HEK293T (cell line): Measurements from ENCODE around the gene FLNB.

Source experiments
- CTCF ChIA-PET: fragments of 350-600 bp; formaldehyde crosslinking; extraction: SDS; loops from one replicate; lab custom pipeline; 2021; ENCODE audit warnings: antibody characterized with exemption, inconsistent platforms; lab: Yijun Ruan, JAX
- POLR2A ChIA-PET: fragments of 350-600 bp; formaldehyde crosslinking; extraction: SDS; loops from one replicate; lab custom pipeline; 2020; ENCODE audit warnings: antibody characterized with exemption, inconsistent platforms; lab: Yijun Ruan, JAX
- DNase-seq: peaks from one replicate; pipeline ENCODE4 v3.0.0; 2012; ENCODE audit warnings: mixed read lengths; ENCODE audit errors: extremely low spot score
- ARNT ChIP-seq: fragments of 450-650 bp; IDR thresholded peaks from 2 replicates; pipeline ENCODE4 v1.6.1; 2017; ENCODE audit warnings: mild to moderate bottlenecking
- BHLHE40 ChIP-seq: fragments of 450-650 bp; IDR thresholded peaks from 2 replicates; pipeline ENCODE4 v1.6.1; 2016; ENCODE audit warnings: mild to moderate bottlenecking, moderate library complexity, borderline replicate concordance
- CTBP1 ChIP-seq: fragments of 450-650 bp; IDR thresholded peaks from 2 replicates; pipeline ENCODE4 v1.6.1; 2016; ENCODE audit warnings: borderline replicate concordance
- ELF4 ChIP-seq: fragments of 450-650 bp; IDR thresholded peaks from 2 replicates; pipeline ENCODE4 v1.6.1; 2017; ENCODE audit warnings: antibody characterized with exemption
- FOXA1 ChIP-seq: fragments of 450-650 bp; IDR thresholded peaks from 2 replicates; pipeline ENCODE4 v1.6.1; 2016; ENCODE audit warnings: mild to moderate bottlenecking
- FOXK2 ChIP-seq: fragments of 450-650 bp; IDR thresholded peaks from 2 replicates; pipeline ENCODE4 v1.6.1; 2016; ENCODE audit warnings: mild to moderate bottlenecking
- FOXM1 ChIP-seq: fragments of 450-650 bp; IDR thresholded peaks from 2 replicates; pipeline ENCODE4 v1.6.1; 2017; ENCODE audit warnings: mild to moderate bottlenecking, borderline replicate concordance
- HDGF ChIP-seq: fragments of 450-650 bp; IDR thresholded peaks from 2 replicates; pipeline ENCODE4 v1.6.1; 2017; ENCODE audit warnings: antibody characterized with exemption, borderline replicate concordance
- L3MBTL2 ChIP-seq: fragments of 450-650 bp; conservative IDR thresholded peaks from 2 replicates; pipeline ENCODE4 v1.6.1; 2016; ENCODE audit warnings: mild to moderate bottlenecking
- LEF1 ChIP-seq: fragments of 450-650 bp; IDR thresholded peaks from 2 replicates; pipeline ENCODE4 v1.6.1; 2017; ENCODE audit warnings: mild to moderate bottlenecking, borderline replicate concordance
- NFRKB ChIP-seq: fragments of 450-650 bp; IDR thresholded peaks from 2 replicates; pipeline ENCODE4 v1.6.1; 2016; ENCODE audit warnings: mild to moderate bottlenecking, moderate library complexity
- SP1 ChIP-seq: fragments of 450-650 bp; IDR thresholded peaks from 2 replicates; pipeline ENCODE4 v1.6.1; 2017
- SUZ12 ChIP-seq: fragments of 450-650 bp; IDR thresholded peaks from 2 replicates; pipeline ENCODE4 v1.6.1; 2016; ENCODE audit warnings: mild to moderate bottlenecking
- TARDBP ChIP-seq: fragments of 450-650 bp; IDR thresholded peaks from 2 replicates; pipeline ENCODE4 v1.6.1; 2016
- ZNF384 ChIP-seq: fragments of 450-650 bp; IDR thresholded peaks from 2 replicates; pipeline ENCODE4 v1.6.1; 2016
- TF ChIP-seq, protein P1 (sequence below): fragments of 450-650 bp; IDR thresholded peaks from 2 replicates; pipeline ENCODE4 v1.6.1; 2016

Gene FLNB

DNA sequence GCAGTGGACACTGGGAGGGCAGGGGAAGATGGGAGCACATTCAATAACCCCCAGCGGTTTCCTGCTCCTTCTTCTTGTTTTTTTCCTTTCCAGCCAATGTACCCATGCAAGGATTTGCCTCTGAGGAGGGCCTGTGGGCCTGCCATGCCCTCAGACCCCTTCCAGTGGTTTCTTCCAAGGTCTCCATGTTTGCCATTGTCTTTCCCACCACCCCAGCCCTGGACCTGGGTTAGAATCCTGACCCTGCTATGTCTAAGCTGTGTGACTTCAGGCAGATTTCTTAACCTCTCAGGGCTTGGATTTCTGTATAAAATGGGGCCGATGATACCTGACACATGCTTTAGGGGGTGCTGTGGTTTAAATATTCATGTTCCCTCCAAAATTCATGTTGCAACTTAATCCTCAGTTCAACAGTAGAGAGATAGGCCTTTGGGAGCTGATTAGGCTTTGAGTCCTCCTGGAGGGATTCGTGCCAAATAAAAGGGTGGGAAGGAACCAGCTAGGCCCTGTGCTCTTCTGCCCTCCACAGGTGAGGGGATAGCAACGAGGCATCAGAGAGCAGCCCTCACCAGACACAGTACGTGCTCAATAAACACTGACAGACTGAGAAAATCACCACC is 46.3 kb upstream of the FLNB start:
- ChIA-PET POLR2A (interaction anchor here (1.1 kb wide), 1 partner anchor 9 kb away, joined by 5 read pairs; no protein-coding TSS in a partner anchor), CTCF (interaction anchor here (0.6 to 1.4 kb wide), 4 partner anchors 9 to 253 kb away, joined by 3 read pairs; no protein-coding TSS in a partner anchor)
- TF ChIP-seq TARDBP, result no peak
- no peak for TF ChIP-seq FOXM1
- TF ChIP-seq NFRKB, result no peak
- TF ChIP-seq ZNF384, result no peak
- TF ChIP-seq, protein P1, sequence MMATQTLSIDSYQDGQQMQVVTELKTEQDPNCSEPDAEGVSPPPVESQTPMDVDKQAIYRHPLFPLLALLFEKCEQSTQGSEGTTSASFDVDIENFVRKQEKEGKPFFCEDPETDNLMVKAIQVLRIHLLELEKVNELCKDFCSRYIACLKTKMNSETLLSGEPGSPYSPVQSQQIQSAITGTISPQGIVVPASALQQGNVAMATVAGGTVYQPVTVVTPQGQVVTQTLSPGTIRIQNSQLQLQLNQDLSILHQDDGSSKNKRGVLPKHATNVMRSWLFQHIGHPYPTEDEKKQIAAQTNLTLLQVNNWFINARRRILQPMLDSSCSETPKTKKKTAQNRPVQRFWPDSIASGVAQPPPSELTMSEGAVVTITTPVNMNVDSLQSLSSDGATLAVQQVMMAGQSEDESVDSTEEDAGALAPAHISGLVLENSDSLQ, result no peak
- TF ChIP-seq HDGF, result no peak
- no peak for TF ChIP-seq LEF1
- TF ChIP-seq FOXA1, result no peak
- TF ChIP-seq ARNT, result no peak
- no peak for TF ChIP-seq ELF4
- no peak for DNase-seq

DNA sequence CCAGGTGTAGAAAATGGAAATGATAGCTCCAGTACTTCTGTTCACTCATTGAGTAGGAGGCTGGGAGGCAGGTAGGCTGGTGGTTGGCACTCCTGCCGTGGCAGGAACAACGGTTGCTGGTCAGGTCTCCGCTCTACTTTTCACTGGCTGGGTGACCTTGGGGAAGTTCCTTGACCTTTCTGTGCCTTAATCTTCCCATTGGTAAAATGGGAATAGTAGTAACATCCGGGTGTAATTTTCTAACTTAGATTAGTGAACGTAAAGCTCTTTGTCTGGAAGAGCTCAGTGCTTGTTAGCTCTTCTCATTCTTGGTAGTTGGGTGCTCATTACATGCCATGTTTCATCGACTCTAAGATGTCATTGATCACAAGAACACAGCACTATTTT is 45.8 kb upstream of the FLNB start:
- ChIA-PET POLR2A (interaction anchor here (1.1 kb wide), 1 partner anchor 9 kb away, joined by 5 read pairs; no protein-coding TSS in a partner anchor), CTCF (interaction anchor here (0.6 to 1.4 kb wide), 4 partner anchors 8 to 253 kb away, joined by 3 read pairs; no protein-coding TSS in a partner anchor)
- no peak for DNase-seq
- TF ChIP-seq LEF1 (no peak), ARNT (no peak), HDGF (no peak), TARDBP (no peak), ELF4 (no peak), FOXM1 (no peak), FOXA1 (no peak), CTBP1 (no peak), ZNF384 (no peak), L3MBTL2 (no peak), NFRKB (no peak), BHLHE40 (no peak), SP1 (no peak), FOXK2 (no peak), SUZ12 (no peak)
- TF ChIP-seq, protein P1, result no peak

GRCh38 chr3:57963811-57964346 is 44.3 kb upstream of the FLNB start:
- CTCF ChIA-PET, result interaction anchor here (0.6 kb wide), 1 partner anchor 132 kb away, joined by 3 read pairs; no protein-coding TSS in a partner anchor
- DNase-seq, result no peak
- no peak for TF ChIP-seq BHLHE40
- TF ChIP-seq SUZ12, result no peak
- POLR2A ChIA-PET, result no interaction called here

DNA sequence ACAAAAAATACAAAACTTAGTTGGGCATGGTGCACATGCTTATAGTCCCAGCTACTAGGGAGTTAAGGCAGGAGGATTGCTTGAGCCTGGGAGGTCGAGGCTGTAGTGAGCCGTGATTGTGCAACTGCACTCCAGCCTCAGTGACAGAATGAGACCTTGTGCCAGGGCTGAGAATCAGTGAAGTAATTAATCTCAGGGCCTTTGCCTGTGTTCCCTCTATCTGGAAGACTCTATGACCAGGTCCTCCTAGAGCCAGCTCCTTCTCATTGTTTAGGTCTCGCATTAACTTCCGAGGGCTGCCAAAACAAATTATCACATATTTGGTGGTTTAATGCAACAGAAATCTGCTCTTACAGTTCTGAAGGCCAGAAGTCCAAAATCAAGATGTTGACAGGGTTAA is 41.4 kb upstream of the FLNB start:
- ChIA-PET POLR2A (no interaction called here), CTCF (interaction anchor here (0.6 kb wide), 1 partner anchor 16 kb away, joined by 3 read pairs; no protein-coding TSS in a partner anchor)
- TF ChIP-seq CTBP1 (no peak), SP1 (no peak), BHLHE40 (no peak), ZNF384 (no peak), FOXM1 (no peak), ARNT (no peak), TARDBP (no peak), HDGF (no peak), FOXK2 (no peak), NFRKB (no peak), ELF4 (no peak), SUZ12 (no peak), FOXA1 (no peak), LEF1 (no peak)
- TF ChIP-seq, protein P1, result no peak
- no peak for DNase-seq

DNA sequence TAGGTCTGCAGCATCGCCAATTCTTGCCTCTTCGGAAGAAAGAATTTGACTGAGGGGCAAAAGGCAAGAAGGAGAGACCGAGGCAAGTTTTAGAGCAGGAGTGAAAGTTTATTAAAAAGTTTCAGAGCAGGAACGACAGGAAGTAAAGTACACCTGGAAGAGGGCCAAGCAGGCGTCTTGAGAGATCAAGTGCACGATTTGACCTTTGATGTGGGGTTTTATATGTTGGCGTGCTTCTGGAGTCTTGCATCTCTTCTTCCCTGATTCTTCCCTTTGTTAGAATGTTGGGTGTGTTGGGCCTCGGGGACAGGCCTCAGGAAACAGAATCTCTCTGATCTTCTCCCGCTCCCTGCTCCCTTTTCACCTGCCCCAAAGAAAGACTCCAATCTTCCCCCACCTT is 40.6 kb upstream of the FLNB start:
- CTCF ChIA-PET, result interaction anchor here (0.6 kb wide), 1 partner anchor 62 kb away, joined by 4 read pairs; no protein-coding TSS in a partner anchor
- no peak for TF ChIP-seq FOXA1
- no peak for TF ChIP-seq FOXM1
- no peak for TF ChIP-seq BHLHE40
- no peak for TF ChIP-seq NFRKB
- TF ChIP-seq SP1, result no peak
- TF ChIP-seq SUZ12, result no peak
- TF ChIP-seq HDGF, result no peak
- TF ChIP-seq, protein P1, result no peak
- TF ChIP-seq ELF4, result no peak
- TF ChIP-seq TARDBP, result no peak
- TF ChIP-seq L3MBTL2, result no peak
- TF ChIP-seq LEF1, result no peak
- no peak for TF ChIP-seq CTBP1
- no peak for TF ChIP-seq ZNF384
- TF ChIP-seq ARNT, result no peak
- POLR2A ChIA-PET, result no interaction called here
- DNase-seq, result no peak
